PC-9 (cell line): Measurements from ENCODE around the gene EPSTI1.

ENCODE experiments used
- CTCF ChIP-seq: fragments of 200-600 bp; sonication (generic); conservative IDR thresholded peaks from 2 replicates; pipeline ENCODE4 v1.6.1; 2017; ENCODE audit warnings: mixed run types, antibody characterized with exemption, mild to moderate bottlenecking, moderate library complexity
- EZH2 ChIP-seq: fragments of 200-600 bp; sonication (generic); IDR thresholded peaks from 2 replicates; pipeline ENCODE4 v1.8.0; 2017; ENCODE audit warnings: antibody characterized with exemption, low read depth

GRCh38 chr13:42883142-42883541 lies 108.9 kb downstream of the EPSTI1 start:
- TF ChIP-seq CTCF (no peak), EZH2 (no peak)
